ENCODE results near the gene TNFRSF6B.
"Not testable (repeated sequence)": the region's sequence is repeated elsewhere in the genome, so short reads cannot be mapped to it uniquely, and the experiment has no call there.

GRCh38 chr20:63730189-63730733, 33.8 kb downstream of the TNFRSF6B start:
- not testable (repeated sequence) for TF ChIP-seq CTCF (IDR thresholded peaks at IDR 0.05); ZFX (IDR thresholded peaks at IDR 0.05; ENCODE audit: borderline replicate concordance)

All from 22Rv1 (cell line).